H9 (cell line): ENCODE measurements around the gene GAMT. TPM values are rescaled to one million over a fixed set of nuclear protein-coding genes. Genes with fewer than 3 reads are reported as not detected.

ENCODE experiments used
- DNase-seq: peaks from one replicate; pipeline ENCODE4 v3.0.0-alpha.2; 2017
- H2AFZ ChIP-seq: one replicate; pipeline ENCODE4 v1.6.1; 2013; ENCODE audit warnings: mild to moderate bottlenecking, low read length, control low read depth, moderate library complexity
- H2AK5ac ChIP-seq: 2 replicates; pipeline ENCODE4 v1.6.1; 2013; ENCODE audit warnings: low read length, control low read depth, mixed read lengths; ENCODE audit not compliant: insufficient read length
- H2BK120ac ChIP-seq: one replicate; pipeline ENCODE4 v1.6.1; 2013; ENCODE audit warnings: low read depth, mild to moderate bottlenecking, low read length, control low read depth, inconsistent platforms; ENCODE audit not compliant: poor library complexity, severe bottlenecking
- H2BK12ac ChIP-seq: 2 replicates; pipeline ENCODE4 v1.6.1; 2013; ENCODE audit warnings: low read length, control low read depth, mixed read lengths, low read depth; ENCODE audit not compliant: insufficient read length
- H2BK15ac ChIP-seq: 2 replicates; pipeline ENCODE4 v1.6.1; 2013; ENCODE audit warnings: low read depth, low read length, control low read depth
- H2BK20ac ChIP-seq: one replicate; pipeline ENCODE4 v1.6.1; 2013; ENCODE audit warnings: low read depth, mild to moderate bottlenecking, low read length, control low read depth, inconsistent platforms; ENCODE audit not compliant: poor library complexity, severe bottlenecking
- H2BK5ac ChIP-seq: 2 replicates; pipeline ENCODE4 v1.6.1; 2013; ENCODE audit warnings: low read length, control low read depth, mixed read lengths; ENCODE audit not compliant: insufficient read length
- H3K14ac ChIP-seq: 2 replicates; pipeline ENCODE4 v1.6.1; 2013; ENCODE audit warnings: low read length, control low read depth; ENCODE audit not compliant: insufficient read depth
- H3K18ac ChIP-seq: 2 replicates; pipeline ENCODE4 v1.6.1; 2013; ENCODE audit warnings: low read depth, mild to moderate bottlenecking, mixed read lengths, low read length, control low read depth; ENCODE audit not compliant: insufficient read length
- H3K23ac ChIP-seq: 2 replicates; pipeline ENCODE4 v1.6.1; 2013; ENCODE audit warnings: low read length, control low read depth, mixed read lengths, low read depth; ENCODE audit not compliant: insufficient read length
- H3K23me2 ChIP-seq: 2 replicates; pipeline ENCODE4 v1.6.1; 2013; ENCODE audit warnings: low read depth, mild to moderate bottlenecking, mixed read lengths, low read length, control low read depth; ENCODE audit not compliant: insufficient read length, poor library complexity, severe bottlenecking
- H3K27ac ChIP-seq: 2 replicates; pipeline ENCODE4 v1.5.1; 2013; ENCODE audit warnings: low read length, control low read depth, mixed read lengths, low read depth; ENCODE audit not compliant: insufficient read length
- H3K27me3 ChIP-seq: 2 replicates; pipeline ENCODE4 v1.6.1; 2013; ENCODE audit warnings: low read length, control low read depth, inconsistent platforms; ENCODE audit not compliant: insufficient read depth
- H3K4ac ChIP-seq: 2 replicates; pipeline ENCODE4 v1.6.1; 2013; ENCODE audit warnings: low read depth, mild to moderate bottlenecking, control low read depth, inconsistent platforms, low read length, moderate library complexity
- H3K4me1 ChIP-seq: 2 replicates; pipeline ENCODE4 v1.6.1; 2013; ENCODE audit warnings: low read length, control low read depth, inconsistent platforms; ENCODE audit not compliant: insufficient read depth
- H3K4me2 ChIP-seq: 2 replicates; pipeline ENCODE4 v1.6.1; 2013; ENCODE audit warnings: low read length, control low read depth, mixed read lengths; ENCODE audit not compliant: insufficient read length, insufficient read depth
- H3K56ac ChIP-seq: 2 replicates; pipeline ENCODE4 v1.6.1; 2013; ENCODE audit warnings: low read depth, mild to moderate bottlenecking, mixed read lengths, low read length, control low read depth; ENCODE audit not compliant: insufficient read length
- H3K79me1 ChIP-seq: 2 replicates; pipeline ENCODE4 v1.6.1; 2013; ENCODE audit warnings: low read depth, mild to moderate bottlenecking, moderate library complexity, low read length, control low read depth, inconsistent platforms; ENCODE audit not compliant: insufficient read depth, poor library complexity, severe bottlenecking
- H3K79me2 ChIP-seq: 2 replicates; pipeline ENCODE4 v1.6.1; 2013; ENCODE audit warnings: low read length, control low read depth, inconsistent platforms; ENCODE audit not compliant: insufficient read depth
- H3K9ac ChIP-seq: 2 replicates; pipeline ENCODE4 v1.6.1; 2013; ENCODE audit warnings: low read length, control low read depth, mixed read lengths; ENCODE audit not compliant: insufficient read length; ENCODE audit errors: extremely low read depth
- H3K9me3 ChIP-seq: one replicate; pipeline ENCODE4 v1.6.1; 2013; ENCODE audit warnings: low read depth, low read length, inconsistent platforms; ENCODE audit not compliant: control insufficient read depth
- H3T11ph ChIP-seq: one replicate; pipeline ENCODE4 v1.6.1; 2013; ENCODE audit warnings: mild to moderate bottlenecking, low read length, control low read depth, inconsistent platforms
- H4K20me1 ChIP-seq: one replicate; pipeline ENCODE4 v1.6.1; 2013; ENCODE audit not compliant: control insufficient read depth, insufficient read length, insufficient read depth
- H4K5ac ChIP-seq: 2 replicates; pipeline ENCODE4 v1.6.1; 2013; ENCODE audit warnings: low read depth, mild to moderate bottlenecking, mixed read lengths, low read length, control low read depth; ENCODE audit not compliant: insufficient read length
- H4K8ac ChIP-seq: replicated peaks from 2 replicates; pipeline ENCODE4 v1.6.1; 2013; ENCODE audit warnings: low read length, control low read depth, mixed read lengths, low read depth; ENCODE audit not compliant: insufficient read length
- H4K91ac ChIP-seq: 2 replicates; pipeline ENCODE4 v1.6.1; 2013; ENCODE audit warnings: low read depth, mild to moderate bottlenecking, moderate library complexity, mixed read lengths, low read length, control low read depth; ENCODE audit not compliant: insufficient read length
- H3K27ac Mint-ChIP-seq, 3 experiments: 2 replicates in 2 of 3; 3 replicates in 1 of 3; pipeline ENCODE4 v1.8.0; 2020 to 2021; ENCODE audit warnings: mixed read lengths in 3 of 3, mild to moderate bottlenecking in 1 of 3, moderate library complexity in 1 of 3
- H3K27me3 Mint-ChIP-seq: 2 replicates; pipeline ENCODE4 v1.8.0; 2021; ENCODE audit warnings: low read depth, mild to moderate bottlenecking, moderate library complexity, mixed read lengths
- H3K36me3 Mint-ChIP-seq, 3 experiments: 2 replicates in 2 of 3; 3 replicates in 1 of 3; pipeline ENCODE4 v1.8.0; 2020 to 2021; ENCODE audit warnings: low read depth in 3 of 3, mixed read lengths in 3 of 3; ENCODE audit not compliant: insufficient read depth in 1 of 3
- H3K4me1 Mint-ChIP-seq, 2 experiments: 2 replicates each; pipeline ENCODE4 v1.8.0; 2020; ENCODE audit warnings: mixed read lengths in 2 of 2
- H3K4me3 Mint-ChIP-seq, 2 experiments: 2 replicates in 1 of 2; 3 replicates in 1 of 2; pipeline ENCODE4 v1.8.0; 2020 to 2021; ENCODE audit warnings: mild to moderate bottlenecking in 2 of 2, mixed read lengths in 2 of 2, moderate library complexity in 1 of 2
- H3K9me3 Mint-ChIP-seq, 2 experiments: 2 replicates in 1 of 2; 3 replicates in 1 of 2; pipeline ENCODE4 v1.8.0; 2020; ENCODE audit warnings: mild to moderate bottlenecking in 2 of 2, mixed read lengths in 2 of 2, moderate library complexity in 1 of 2
- CTCF ChIP-seq: fragments of 200-600 bp; sonication (generic); conservative IDR thresholded peaks from 3 replicates; pipeline ENCODE4 v1.8.0; 2021; ENCODE audit warnings: antibody characterized with exemption, mild to moderate bottlenecking
- WGBS: extraction: QIAGEN DNeasy Blood & Tissue Kit; methylation state at CpG from one replicate; pipeline ENCODE4 v1.1.7; 2013; ENCODE audit warnings: missing lambda C conversion rate, low lambda C conversion rate, mixed read lengths; ENCODE audit not compliant: insufficient read length; ENCODE audit errors: extremely low coverage; 5-methylcytosine and 5-hydroxymethylcytosine counted together
- total RNA-seq: library from RNA; stranded (reverse); gene quantifications from 2 replicates; pipeline ENCODE4 v1.2.1, GENCODE V29; 2021

The GAMT gene
- total RNA-seq, 1 experiment from 2014 or later, result 26.6 TPM

GRCh38 chr19:1389033-1389940, 12.1 kb downstream of the GAMT start:
- Mint-ChIP-seq H3K4me1 (peaks cover 5 to 7% of the 10 kb centered on the region in 2 experiments; a peak in 3 of 4 replicates), H3K27ac (no peak overlapping the region), H3K4me3 (peak overlapping the region in 1 of 2 experiments; percentile 32; a peak in 2 of 5 replicates), H3K36me3 (peaks cover 17 to 40% (median 36%) of the 10 kb centered on the region in 3 experiments; a peak in 6 of 7 replicates), H3K9me3 (no peaks in the 10 kb centered on the region), H3K27me3 (no peaks in the 10 kb centered on the region)
- no peak for TF ChIP-seq CTCF
- Histone ChIP-seq H3K23me2 (peaks cover 3% of the 10 kb centered on the region), H3T11ph (no peak overlapping the region), H3K79me1 (peaks cover 3% of the 10 kb centered on the region), H2BK12ac (no peak overlapping the region), H3K4me2 (no peak overlapping the region), H2AK5ac (no peak overlapping the region), H4K5ac (no peak overlapping the region), H3K4ac (no peak overlapping the region), H2BK15ac (no peak overlapping the region), H4K91ac (no peak overlapping the region), H4K8ac (no peak overlapping the region), H2BK20ac (no peak overlapping the region), H4K20me1 (no peaks in the 10 kb centered on the region), H3K56ac (no peak overlapping the region), H2AFZ (no peak overlapping the region), H3K14ac (no peak overlapping the region), H2BK5ac (no peak overlapping the region), H3K9me3 (no peaks in the 10 kb centered on the region), H2BK120ac (no peak overlapping the region), H3K27ac (no peak overlapping the region), H3K18ac (no peak overlapping the region), H3K79me2 (peaks cover 3% of the 10 kb centered on the region; the same call in 1 of the 2 replicates), H3K9ac (no peak overlapping the region), H3K27me3 (no peaks in the 10 kb centered on the region), H3K23ac (no peak overlapping the region), H3K4me1 (no peaks in the 10 kb centered on the region)
- WGBS, result no CpG with 5 or more reads among the region's 39 CpGs
- DNase-seq, result no peak
